HPDE6-E6E7 (cell line): ENCODE results near the gene AGBL5.
"Not testable (repeated sequence)": the region's sequence is repeated elsewhere in the genome, so short reads cannot be mapped to it uniquely, and the experiment has no call there.

Experiments used
- DNase-seq: peaks from one replicate; pipeline ENCODE4 v3.0.0; 2011; ENCODE audit warnings: missing footprints; ENCODE audit errors: extremely low spot score

AGBL5 gene

GRCh38 chr2:27118525-27119329 is 67.3 kb downstream of the AGBL5 start, which contains the start of gene CGREF1:
Gene CGREF1 (minus strand): TSS chr2:27119128. CDS start chr2:27104366, 14,762 bp downstream.
- DNase-seq, result no peak

DNA sequence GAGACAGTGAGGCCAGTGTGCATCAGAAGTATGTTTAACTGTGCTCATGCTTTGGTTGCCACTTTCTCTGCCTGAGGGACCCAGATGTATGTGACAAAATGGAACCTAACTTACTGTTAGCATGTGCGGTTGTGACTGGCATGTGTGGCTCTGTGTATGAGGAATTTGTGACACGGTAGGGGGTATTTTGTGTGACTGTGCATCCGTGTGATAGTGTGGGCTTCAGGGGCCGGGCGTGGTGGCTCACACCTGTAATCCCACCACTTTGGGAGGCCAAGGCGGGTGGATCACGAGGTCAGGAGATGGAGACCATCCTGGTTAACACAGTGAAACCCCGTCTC is 67.8 kb downstream of the AGBL5 start:
- DNase-seq, result not testable (repeated sequence)
